ENCODE results near the gene DHX40. TPM values are rescaled to one million over a fixed set of nuclear protein-coding genes. Genes with fewer than 3 reads are reported as not detected.
"Not testable (repeated sequence)": the region's sequence is repeated elsewhere in the genome, so short reads cannot be mapped to it uniquely, and the experiment has no call there.

The DHX40 gene
- total RNA-seq = 67.4 TPM

GRCh38 chr17:59565171-59565958 lies at the start of gene DHX40:
DHX40 (plus strand) TSS chr17:59565610; CDS start chr17:59565672, 62 bp downstream.
- DNase-seq = peak; percentile 97

GRCh38 chr17:59516451-59516850 lies 49.0 kb upstream of the DHX40 start:
- no peak for DNase-seq

- no peak for DNase-seq
Observed at GRCh38 chr17:59519132-59519531, 46.3 kb upstream of the DHX40 start.

GRCh38 chr17:59520251-59520650 lies 45.2 kb upstream of the DHX40 start:
- no peak for DNase-seq

- DNase-seq = peak; percentile 69
Observed at GRCh38 chr17:59521465-59522126, 43.8 kb upstream of the DHX40 start.

- DNase-seq = not testable (repeated sequence)
Observed at GRCh38 chr17:59524930-59525329, 40.5 kb upstream of the DHX40 start.

- no peak for DNase-seq
Observed at GRCh38 chr17:59525668-59526067, 39.7 kb upstream of the DHX40 start.

GRCh38 chr17:59526451-59526850 lies 39.0 kb upstream of the DHX40 start:
- DNase-seq = no peak

- DNase-seq = no peak
Observed at GRCh38 chr17:59527325-59527917, 38.0 kb upstream of the DHX40 start.

GRCh38 chr17:59527931-59528330 lies 37.5 kb upstream of the DHX40 start:
- no peak for DNase-seq

GRCh38 chr17:59530531-59530930 lies 34.9 kb upstream of the DHX40 start:
- DNase-seq = peak; percentile 22

GRCh38 chr17:59533694-59534093 lies 31.7 kb upstream of the DHX40 start:
- no peak for DNase-seq

GRCh38 chr17:59534583-59534982 lies 30.8 kb upstream of the DHX40 start:
- no peak for DNase-seq

GRCh38 chr17:59538195-59538909 lies 27.1 kb upstream of the DHX40 start:
- DNase-seq = no peak

- no peak for DNase-seq
Observed at GRCh38 chr17:59542960-59543635, 22.3 kb upstream of the DHX40 start.

- DNase-seq = no peak
Observed at GRCh38 chr17:59545942-59546341, 19.5 kb upstream of the DHX40 start.

- DNase-seq = no peak
Observed at GRCh38 chr17:59547131-59547915, 18.1 kb upstream of the DHX40 start.

GRCh38 chr17:59548985-59549384 lies 16.4 kb upstream of the DHX40 start:
- not testable (repeated sequence) for DNase-seq

GRCh38 chr17:59550703-59551102 lies 14.7 kb upstream of the DHX40 start:
- no peak for DNase-seq

GRCh38 chr17:59558039-59558438 lies 7.4 kb upstream of the DHX40 start:
- DNase-seq = no peak

GRCh38 chr17:59558953-59559352 lies 6.5 kb upstream of the DHX40 start:
- DNase-seq = peak; percentile 20
